ENCODE data around the gene MRPL42.

GRCh38 chr12:93520454-93520853, 53.1 kb downstream of the MRPL42 start:
- TF ChIP-seq, protein P1, sequence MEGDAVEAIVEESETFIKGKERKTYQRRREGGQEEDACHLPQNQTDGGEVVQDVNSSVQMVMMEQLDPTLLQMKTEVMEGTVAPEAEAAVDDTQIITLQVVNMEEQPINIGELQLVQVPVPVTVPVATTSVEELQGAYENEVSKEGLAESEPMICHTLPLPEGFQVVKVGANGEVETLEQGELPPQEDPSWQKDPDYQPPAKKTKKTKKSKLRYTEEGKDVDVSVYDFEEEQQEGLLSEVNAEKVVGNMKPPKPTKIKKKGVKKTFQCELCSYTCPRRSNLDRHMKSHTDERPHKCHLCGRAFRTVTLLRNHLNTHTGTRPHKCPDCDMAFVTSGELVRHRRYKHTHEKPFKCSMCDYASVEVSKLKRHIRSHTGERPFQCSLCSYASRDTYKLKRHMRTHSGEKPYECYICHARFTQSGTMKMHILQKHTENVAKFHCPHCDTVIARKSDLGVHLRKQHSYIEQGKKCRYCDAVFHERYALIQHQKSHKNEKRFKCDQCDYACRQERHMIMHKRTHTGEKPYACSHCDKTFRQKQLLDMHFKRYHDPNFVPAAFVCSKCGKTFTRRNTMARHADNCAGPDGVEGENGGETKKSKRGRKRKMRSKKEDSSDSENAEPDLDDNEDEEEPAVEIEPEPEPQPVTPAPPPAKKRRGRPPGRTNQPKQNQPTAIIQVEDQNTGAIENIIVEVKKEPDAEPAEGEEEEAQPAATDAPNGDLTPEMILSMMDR (IDR thresholded peaks at IDR 0.05): no peak
- no peak for TF ChIP-seq POLR2A (IDR thresholded peaks at IDR 0.05)

Measured in esophagus squamous epithelium (tissue), 4 donors.